ENCODE measurements around the gene DMD.
"Not testable (repeated sequence)": the region's sequence is repeated elsewhere in the genome, so short reads cannot be mapped to it uniquely, and the experiment has no call there.

The DMD gene

GRCh38 chrX:32448320-32448719, 763.0 kb downstream of the DMD start:
- no peak for DNase-seq

GRCh38 chrX:32447640-32448039, 763.7 kb downstream of the DMD start:
- DNase-seq: no peak

GRCh38 chrX:32443841-32444240, 767.5 kb downstream of the DMD start:
- no peak for DNase-seq

GRCh38 chrX:32421266-32421665, 790.1 kb downstream of the DMD start:
- DNase-seq: no peak

- no peak for DNase-seq
These were observed 803.0 kb downstream of the DMD start for GRCh38 chrX:32408389-32408788.

GRCh38 chrX:32397562-32398216, 813.7 kb downstream of the DMD start:
- DNase-seq: no peak

GRCh38 chrX:32395878-32396277, 815.5 kb downstream of the DMD start:
- DNase-seq: no peak

- no peak for DNase-seq
These were observed 818.7 kb downstream of the DMD start for GRCh38 chrX:32392655-32393054.

- no peak for DNase-seq
These were observed 840.7 kb downstream of the DMD start for GRCh38 chrX:32370456-32371205.

GRCh38 chrX:32293962-32294700, 917.2 kb downstream of the DMD start:
- no peak for DNase-seq

GRCh38 chrX:32289356-32289755, 922.0 kb downstream of the DMD start:
- no peak for DNase-seq

GRCh38 chrX:32281853-32282252, 929.5 kb downstream of the DMD start:
- no peak for DNase-seq

GRCh38 chrX:32280921-32281320, 930.4 kb downstream of the DMD start:
- DNase-seq: no peak

GRCh38 chrX:32280489-32280888, 930.9 kb downstream of the DMD start:
- no peak for DNase-seq

GRCh38 chrX:32276153-32276552, 935.2 kb downstream of the DMD start:
- no peak for DNase-seq

GRCh38 chrX:32269866-32270265, 941.5 kb downstream of the DMD start:
- no peak for DNase-seq

- DNase-seq: no peak
These were observed 943.1 kb downstream of the DMD start for GRCh38 chrX:32268207-32268606.

GRCh38 chrX:32267796-32268195, 943.6 kb downstream of the DMD start:
- no peak for DNase-seq

- DNase-seq: not testable (repeated sequence)
These were observed 964.7 kb downstream of the DMD start for GRCh38 chrX:32246675-32247074.

- no peak for DNase-seq
These were observed 1015.7 kb downstream of the DMD start for GRCh38 chrX:32195611-32196010.

- DNase-seq: no peak
These were observed 1020.0 kb downstream of the DMD start for GRCh38 chrX:32191316-32191715.

GRCh38 chrX:32185160-32185559, 1026.2 kb downstream of the DMD start:
- DNase-seq: no peak

GRCh38 chrX:32183066-32183465, 1028.3 kb downstream of the DMD start:
- DNase-seq: no peak

GRCh38 chrX:32176510-32176909, 1034.8 kb downstream of the DMD start:
- no peak for DNase-seq
